ENCODE measurements around the gene CYP26B1. TPM values are rescaled to one million over a fixed set of nuclear protein-coding genes. Genes with fewer than 3 reads are reported as not detected.
A peak's percentile ranks its signal among the peaks of the same experiment; 100 is the strongest.

Gene CYP26B1
- polyA plus RNA-seq (2013, experiment 1 of 2) = 1.9 TPM
- polyA plus RNA-seq (2013, experiment 2 of 2) = 3.2 TPM

- H3K27ac ChIP-seq (ENCODE audit: low read depth, low read length) = no peak within 1 kb of the TSS
- under 1% methylated on average over 69 of the region's 69 CpGs for WGBS
Measured at GRCh38 chr2:72147303-72147971, at the start of gene CYP26B1. CYP26B1 (minus strand) TSS chr2:72147862; CDS start chr2:72147834, 28 bp downstream.

GRCh38 chr2:72193723-72194122 lies 46.1 kb upstream of the CYP26B1 start:
- no peaks in the 10 kb centered on the region for H3K36me3 ChIP-seq (ENCODE audit: insufficient read depth, low read length)
- no peaks in the 10 kb centered on the region for H3K27me3 ChIP-seq (ENCODE audit: insufficient read depth, low read length)
- no peaks in the 10 kb centered on the region for H3K4me1 ChIP-seq (ENCODE audit: insufficient read depth, low read length)
- no peak overlapping the region for H3K4me3 ChIP-seq (ENCODE audit: low read length)
- no peak overlapping the region for H3K9ac ChIP-seq (ENCODE audit: low read depth, low read length)
- no peaks in the 10 kb centered on the region for H3K9me3 ChIP-seq (ENCODE audit: insufficient read depth, low read depth, low read length)
- no peak overlapping the region for H3K27ac ChIP-seq (ENCODE audit: low read depth, low read length)

More at GRCh38 chr2:72147303-72147971, at the start of gene CYP26B1:
- Histone ChIP-seq H3K4me1 (ENCODE audit: insufficient read depth, low read length) (peaks cover 15% of the 10 kb centered on the region), H3K9ac (ENCODE audit: low read depth, low read length) (no peak within 1 kb of the TSS), H3K27me3 (ENCODE audit: insufficient read depth, low read length) (peaks cover 93% of the 10 kb centered on the region), H3K9me3 (ENCODE audit: insufficient read depth, low read depth, low read length) (no peaks in the 10 kb centered on the region), H3K36me3 (ENCODE audit: insufficient read depth, low read length) (no peaks in the 10 kb centered on the region), H3K4me3 (ENCODE audit: low read length) (peak within 1 kb of the TSS; percentile 67)

GRCh38 chr2:72191441-72191840 lies 43.8 kb upstream of the CYP26B1 start:
- Histone ChIP-seq H3K4me3 (ENCODE audit: low read length) (no peak overlapping the region), H3K9ac (ENCODE audit: low read depth, low read length) (no peak overlapping the region), H3K9me3 (ENCODE audit: insufficient read depth, low read depth, low read length) (peaks cover 10% of the 10 kb centered on the region; the same call in 1 of the 2 replicates), H3K27ac (ENCODE audit: low read depth, low read length) (no peak overlapping the region), H3K36me3 (ENCODE audit: insufficient read depth, low read length) (no peaks in the 10 kb centered on the region), H3K27me3 (ENCODE audit: insufficient read depth, low read length) (no peaks in the 10 kb centered on the region), H3K4me1 (ENCODE audit: insufficient read depth, low read length) (no peaks in the 10 kb centered on the region)
- WGBS = 100% methylated on average over 1 of the region's 1 CpG

- Histone ChIP-seq H3K9ac (ENCODE audit: low read depth, low read length) (no peak overlapping the region), H3K4me3 (ENCODE audit: low read length) (no peak overlapping the region), H3K36me3 (ENCODE audit: insufficient read depth, low read length) (no peaks in the 10 kb centered on the region), H3K9me3 (ENCODE audit: insufficient read depth, low read depth, low read length) (peaks cover 10% of the 10 kb centered on the region; the same call in 1 of the 2 replicates), H3K27ac (ENCODE audit: low read depth, low read length) (no peak overlapping the region), H3K27me3 (ENCODE audit: insufficient read depth, low read length) (no peaks in the 10 kb centered on the region), H3K4me1 (ENCODE audit: insufficient read depth, low read length) (no peaks in the 10 kb centered on the region)
- WGBS = 63% methylated on average over 1 of the region's 1 CpG
Measured at GRCh38 chr2:72185206-72185605, 37.5 kb upstream of the CYP26B1 start.

- no peak overlapping the region for H3K4me3 ChIP-seq (ENCODE audit: low read length)
- no peak overlapping the region for H3K27ac ChIP-seq (ENCODE audit: low read depth, low read length)
- H3K9me3 ChIP-seq (ENCODE audit: insufficient read depth, low read depth, low read length) = peaks cover 10% of the 10 kb centered on the region; the same call in 1 of the 2 replicates
- H3K4me1 ChIP-seq (ENCODE audit: insufficient read depth, low read length) = no peaks in the 10 kb centered on the region
- no peak overlapping the region for H3K9ac ChIP-seq (ENCODE audit: low read depth, low read length)
- WGBS = 100% methylated on average over 2 of the region's 2 CpGs
- peaks cover 2% of the 10 kb centered on the region; the same call in 1 of the 2 replicates for H3K36me3 ChIP-seq (ENCODE audit: insufficient read depth, low read length)
- no peaks in the 10 kb centered on the region for H3K27me3 ChIP-seq (ENCODE audit: insufficient read depth, low read length)
Measured at GRCh38 chr2:72183466-72183865, 35.8 kb upstream of the CYP26B1 start.

- H3K4me3 ChIP-seq (ENCODE audit: low read length) = no peak overlapping the region
- H3K4me1 ChIP-seq (ENCODE audit: insufficient read depth, low read length) = no peaks in the 10 kb centered on the region
- no peaks in the 10 kb centered on the region for H3K27me3 ChIP-seq (ENCODE audit: insufficient read depth, low read length)
- H3K9ac ChIP-seq (ENCODE audit: low read depth, low read length) = no peak overlapping the region
- H3K27ac ChIP-seq (ENCODE audit: low read depth, low read length) = no peak overlapping the region
- H3K9me3 ChIP-seq (ENCODE audit: insufficient read depth, low read depth, low read length) = 0 out of 2 replicates have a peak, but pooled peaks cover 6% of the 10 kb centered on the region
- H3K36me3 ChIP-seq (ENCODE audit: insufficient read depth, low read length) = peaks cover 7% of the 10 kb centered on the region; the same call in 1 of the 2 replicates
Measured at GRCh38 chr2:72183016-72183415, 35.4 kb upstream of the CYP26B1 start.

- Histone ChIP-seq H3K9ac (ENCODE audit: low read depth, low read length) (no peak overlapping the region), H3K9me3 (ENCODE audit: insufficient read depth, low read depth, low read length) (0 out of 2 replicates have a peak, but pooled peaks cover 6% of the 10 kb centered on the region), H3K4me3 (ENCODE audit: low read length) (no peak overlapping the region), H3K36me3 (ENCODE audit: insufficient read depth, low read length) (peaks cover 12% of the 10 kb centered on the region; the same call in 1 of the 2 replicates), H3K27me3 (ENCODE audit: insufficient read depth, low read length) (no peaks in the 10 kb centered on the region), H3K4me1 (ENCODE audit: insufficient read depth, low read length) (no peaks in the 10 kb centered on the region), H3K27ac (ENCODE audit: low read depth, low read length) (no peak overlapping the region)
- WGBS = 97% methylated on average over 4 of the region's 4 CpGs
Measured at GRCh38 chr2:72182547-72182946, 34.9 kb upstream of the CYP26B1 start.

- 0 out of 2 replicates have a peak, but pooled peaks cover 1% of the 10 kb centered on the region for H3K9me3 ChIP-seq (ENCODE audit: insufficient read depth, low read depth, low read length)
- no peak overlapping the region for H3K4me3 ChIP-seq (ENCODE audit: low read length)
- peaks cover 16% of the 10 kb centered on the region; the same call in 1 of the 2 replicates for H3K36me3 ChIP-seq (ENCODE audit: insufficient read depth, low read length)
- H3K4me1 ChIP-seq (ENCODE audit: insufficient read depth, low read length) = no peaks in the 10 kb centered on the region
- no peaks in the 10 kb centered on the region for H3K27me3 ChIP-seq (ENCODE audit: insufficient read depth, low read length)
- no peak overlapping the region for H3K9ac ChIP-seq (ENCODE audit: low read depth, low read length)
- WGBS = 69% methylated on average over 2 of the region's 2 CpGs
- no peak overlapping the region for H3K27ac ChIP-seq (ENCODE audit: low read depth, low read length)
Measured at GRCh38 chr2:72181616-72182015, 34.0 kb upstream of the CYP26B1 start.

- Histone ChIP-seq H3K4me3 (ENCODE audit: low read length) (no peak overlapping the region), H3K9ac (ENCODE audit: low read depth, low read length) (no peak overlapping the region), H3K36me3 (ENCODE audit: insufficient read depth, low read length) (peaks cover 18% of the 10 kb centered on the region; the same call in 1 of the 2 replicates), H3K9me3 (ENCODE audit: insufficient read depth, low read depth, low read length) (no peaks in the 10 kb centered on the region), H3K4me1 (ENCODE audit: insufficient read depth, low read length) (no peaks in the 10 kb centered on the region), H3K27me3 (ENCODE audit: insufficient read depth, low read length) (no peaks in the 10 kb centered on the region), H3K27ac (ENCODE audit: low read depth, low read length) (no peak overlapping the region)
- WGBS = 85% methylated on average over 1 of the region's 1 CpG
Measured at GRCh38 chr2:72180351-72180750, 32.7 kb upstream of the CYP26B1 start.

GRCh38 chr2:72178551-72178950 lies 30.9 kb upstream of the CYP26B1 start:
- H3K4me3 ChIP-seq (ENCODE audit: low read length) = no peak overlapping the region
- no peak overlapping the region for H3K27ac ChIP-seq (ENCODE audit: low read depth, low read length)
- H3K36me3 ChIP-seq (ENCODE audit: insufficient read depth, low read length) = peaks cover 18% of the 10 kb centered on the region; the same call in 1 of the 2 replicates
- 95% methylated on average over 2 of the region's 2 CpGs for WGBS
- H3K9ac ChIP-seq (ENCODE audit: low read depth, low read length) = no peak overlapping the region
- H3K27me3 ChIP-seq (ENCODE audit: insufficient read depth, low read length) = no peaks in the 10 kb centered on the region
- peaks cover 9% of the 10 kb centered on the region; the same call in 1 of the 2 replicates for H3K4me1 ChIP-seq (ENCODE audit: insufficient read depth, low read length)
- H3K9me3 ChIP-seq (ENCODE audit: insufficient read depth, low read depth, low read length) = no peaks in the 10 kb centered on the region

GRCh38 chr2:72176281-72176680 lies 28.6 kb upstream of the CYP26B1 start:
- H3K4me3 ChIP-seq (ENCODE audit: low read length) = no peak overlapping the region
- no peak overlapping the region for H3K9ac ChIP-seq (ENCODE audit: low read depth, low read length)
- H3K36me3 ChIP-seq (ENCODE audit: insufficient read depth, low read length) = peaks cover 18% of the 10 kb centered on the region; the same call in 1 of the 2 replicates
- peaks cover 9% of the 10 kb centered on the region; the same call in 1 of the 2 replicates for H3K4me1 ChIP-seq (ENCODE audit: insufficient read depth, low read length)
- H3K27ac ChIP-seq (ENCODE audit: low read depth, low read length) = no peak overlapping the region
- WGBS = 93% methylated on average over 1 of the region's 1 CpG
- no peaks in the 10 kb centered on the region for H3K9me3 ChIP-seq (ENCODE audit: insufficient read depth, low read depth, low read length)
- H3K27me3 ChIP-seq (ENCODE audit: insufficient read depth, low read length) = no peaks in the 10 kb centered on the region
